GM12878 (cell line): Measurements from ENCODE around the gene FERMT3. TPM values are rescaled to one million over a fixed set of nuclear protein-coding genes. Genes with fewer than 3 reads are reported as not detected.

Experiments used
- ATAC-seq: fragments of 200-7000 bp; cut with Tn5 transposase; 3 replicates; pipeline ENCODE4 v1.9.1; 2020; ENCODE audit warnings: mild to moderate bottlenecking, moderate library complexity
- BruUV-seq: library from RNA; stranded (reverse); fragments of 400-500 nt; replicated peaks from 2 replicates; lab custom pipeline; 2021; lab: Mats Ljungman, UMichigan
- CTCF ChIA-PET: fragments of 300-600 bp; sonication (Branson Sonifier 250); formaldehyde crosslinking; extraction: SDS; loops from one replicate; lab custom pipeline; 2021; ENCODE audit warnings: inconsistent platforms; lab: Yijun Ruan, JAX
- POLR2A ChIA-PET: fragments of 350-600 bp; formaldehyde crosslinking; extraction: SDS; loops from one replicate; lab custom pipeline; 2021; ENCODE audit warnings: inconsistent platforms; lab: Charles Lee
- RAD21 ChIA-PET: fragments of 300-600 bp; sonication (Branson Sonifier 250); formaldehyde crosslinking; loops from one replicate; lab custom pipeline; 2023; ENCODE audit warnings: antibody characterized with exemption; ENCODE audit not compliant: unreplicated experiment; lab: Charles Lee
- SMC1A ChIA-PET: fragments of 300-600 bp; sonication (Branson Sonifier 250); formaldehyde crosslinking; loops from one replicate; lab custom pipeline; 2023; ENCODE audit not compliant: unreplicated experiment, uncharacterized antibody; lab: Charles Lee
- DNase-seq: peaks from one replicate; pipeline ENCODE4 v3.0.0-alpha.2; 2011; ENCODE audit warnings: low read depth, low spot score
- FAIRE-seq: peaks from 3 replicates; lab custom pipeline; 2011; peaks lifted over from hg19 to GRCh38; lab: Jason Lieb, UNC
- H2AFZ ChIP-seq: 2 replicates; pipeline ENCODE4 v1.6.0; 2011; ENCODE audit warnings: low read depth, low read length, control low read depth; ENCODE audit not compliant: control insufficient read depth
- H3K27ac ChIP-seq: 2 replicates; pipeline ENCODE4 v1.5.1; 2011; ENCODE audit warnings: control low read depth; ENCODE audit not compliant: control insufficient read depth, insufficient read depth
- H3K27me3 ChIP-seq, 2 experiments: replicated peaks in 1 of 2; 2 replicates each; pipeline versions ENCODE4 v1.6.0 to v1.6.1; 2011; ENCODE audit warnings: low read length in 1 of 2; ENCODE audit not compliant: control insufficient read depth in 2 of 2, insufficient read depth in 2 of 2
- H3K36me3 ChIP-seq, 2 experiments: 2 replicates each; pipeline ENCODE4 v1.5.1; 2011; ENCODE audit warnings: low read length in 1 of 2; ENCODE audit not compliant: control insufficient read depth in 2 of 2, insufficient read depth in 2 of 2
- H3K4me1 ChIP-seq: 2 replicates; pipeline ENCODE4 v1.6.1; 2011; ENCODE audit warnings: mild to moderate bottlenecking, low read length, moderate library complexity, mixed read lengths; ENCODE audit not compliant: control insufficient read depth, insufficient read depth
- H3K4me2 ChIP-seq: 2 replicates; pipeline ENCODE4 v1.6.0; 2011; ENCODE audit warnings: control low read depth; ENCODE audit not compliant: control insufficient read depth, insufficient read depth
- H3K4me3 ChIP-seq: fragments of 200-600 bp; sonication (generic); 2 replicates; pipeline ENCODE4 v1.5.1; 2016
- H3K79me2 ChIP-seq: 2 replicates; pipeline ENCODE4 v1.6.0; 2011; ENCODE audit warnings: low read length; ENCODE audit not compliant: control insufficient read depth, insufficient read depth
- H3K9ac ChIP-seq: 2 replicates; pipeline ENCODE4 v1.8.0; 2011; ENCODE audit warnings: low read length, control low read depth, mixed read lengths; ENCODE audit not compliant: control insufficient read depth, insufficient read depth
- H3K9me3 ChIP-seq: replicated peaks from 3 replicates; pipeline ENCODE4 v1.5.1; 2011; ENCODE audit warnings: mild to moderate bottlenecking, low read length; ENCODE audit not compliant: control insufficient read depth, insufficient read depth
- H4K20me1 ChIP-seq: 2 replicates; pipeline ENCODE4 v1.6.0; 2011; ENCODE audit not compliant: control insufficient read depth, insufficient read depth
- ESRRA ChIP-seq: IDR thresholded peaks from 2 replicates; pipeline ENCODE4 v1.6.1; 2012; ENCODE audit warnings: mild to moderate bottlenecking, low read length, improper control_type of control experiment
- MTA3 ChIP-seq: IDR thresholded peaks from 2 replicates; pipeline ENCODE4 v1.6.1; 2012; ENCODE audit warnings: low read length, inconsistent platforms, borderline replicate concordance
- NFYB ChIP-seq: IDR thresholded peaks from 2 replicates; pipeline ENCODE4 v1.6.1; 2011; ENCODE audit warnings: low read depth, mild to moderate bottlenecking, low read length, improper control_type of control experiment, moderate library complexity; ENCODE audit not compliant: insufficient read depth
- POLR2A ChIP-seq: IDR thresholded peaks from 2 replicates; pipeline ENCODE4 v1.6.1; 2011; ENCODE audit warnings: low read depth, mild to moderate bottlenecking, low read length
- POLR2AphosphoS5 ChIP-seq: IDR thresholded peaks from 2 replicates; pipeline ENCODE4 v1.6.1; 2011; ENCODE audit warnings: mild to moderate bottlenecking, low read length, inconsistent platforms
- ZNF217 ChIP-seq: fragments of 450-650 bp; IDR thresholded peaks from 2 replicates; pipeline ENCODE4 v1.6.1; 2017; ENCODE audit warnings: antibody characterized with exemption, mild to moderate bottlenecking
- WGBS: methylation state at CpG from one replicate; pipeline ENCODE4 v1.1.6; 2016; ENCODE audit warnings: low lambda C conversion rate; ENCODE audit not compliant: insufficient replicate concordance, insufficient coverage; ENCODE audit errors: missing lambda C conversion rate; 5-methylcytosine and 5-hydroxymethylcytosine counted together
- in situ Hi-C: fragments of 300-500 bp; cut with MboI; formaldehyde crosslinking; loops from 9 replicates; pipeline ENCODE4 v1.14.3; 2018; ENCODE audit warnings: mixed read lengths
- intact Hi-C: fragments of 100-400 bp; cut with micrococcal nuclease; formaldehyde crosslinking; loops from one replicate; pipeline ENCODE4 v1.14.2; 2022; ENCODE audit not compliant: unreplicated experiment
- polyA plus RNA-seq, 11 experiments: library from polyadenylated mRNA; depleted of rRNA in 4 of 11; unstranded in 6 of 11; stranded (reverse) in 5 of 11; fragments of >200 nt; fragmentation: Nextera tagmentation in 4 of 11; fragmentation: Illumina TruSeq in 1 of 11; extraction: Ambion mirVana in 4 of 11; extraction: Trizol in 1 of 11; gene quantifications; 1 replicate in 1 of 11; 2 replicates in 10 of 11; pipeline versions ENCODE4 v1.2.1 to v1.2.3, GENCODE V29; 2011 to 2016; ENCODE audit warnings: inconsistent platforms in 2 of 11, missing spikeins in 2 of 11, low read depth in 1 of 11
- total RNA-seq, 4 experiments: library from RNA; depleted of rRNA in 3 of 4; stranded (reverse); fragments of >200 nt in 3 of 4; fragmentation: Illumina TruSeq in 1 of 4; extraction: Trizol in 1 of 4; gene quantifications; 2 replicates each; pipeline versions ENCODE4 v1.2.1 to v1.2.3, GENCODE V29; 2013 to 2021
- TF ChIP-seq, protein P1 (sequence below): IDR thresholded peaks from 2 replicates; pipeline ENCODE4 v1.6.1; 2012; ENCODE audit warnings: improper control_type of control experiment, low read depth, low read length; ENCODE audit not compliant: insufficient replicate concordance

The FERMT3 gene
- total and polyA plus RNA-seq, 10 of the 15 experiments (the other 5 are each of a cell fraction or from before 2014, with no cell fraction given) = 2.0 to 211 (median 114) TPM

DNA sequence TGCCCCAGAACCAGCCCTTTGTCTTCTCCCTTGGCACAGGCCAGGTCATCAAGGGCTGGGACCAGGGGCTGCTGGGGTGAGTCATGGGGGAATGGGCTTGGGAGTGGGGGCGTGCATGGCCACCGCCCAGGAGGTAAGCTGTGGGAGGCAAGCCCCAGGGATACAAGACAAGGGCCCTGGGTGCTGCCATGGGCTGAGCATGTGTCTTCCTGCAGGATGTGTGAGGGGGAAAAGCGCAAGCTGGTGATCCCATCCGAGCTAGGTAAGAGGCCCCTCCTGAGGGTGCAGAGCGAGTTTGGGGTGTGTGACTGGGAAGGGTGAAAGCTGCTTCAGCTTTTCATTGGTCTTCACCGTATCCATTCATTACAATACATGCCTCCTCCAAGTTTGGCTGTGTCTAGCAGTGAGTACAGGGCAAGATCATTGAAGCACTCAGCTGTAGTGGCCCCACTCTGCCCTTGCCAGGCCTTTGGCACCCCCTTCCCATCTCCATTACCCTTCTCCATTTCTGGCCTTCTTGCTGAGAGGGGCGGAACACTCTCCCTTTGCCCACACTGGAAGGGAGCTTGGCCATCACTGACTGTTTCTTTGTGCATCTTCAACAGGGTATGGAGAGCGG, 36.8 kb downstream of the FERMT3 start (continued):
- TF ChIP-seq, protein P1, sequence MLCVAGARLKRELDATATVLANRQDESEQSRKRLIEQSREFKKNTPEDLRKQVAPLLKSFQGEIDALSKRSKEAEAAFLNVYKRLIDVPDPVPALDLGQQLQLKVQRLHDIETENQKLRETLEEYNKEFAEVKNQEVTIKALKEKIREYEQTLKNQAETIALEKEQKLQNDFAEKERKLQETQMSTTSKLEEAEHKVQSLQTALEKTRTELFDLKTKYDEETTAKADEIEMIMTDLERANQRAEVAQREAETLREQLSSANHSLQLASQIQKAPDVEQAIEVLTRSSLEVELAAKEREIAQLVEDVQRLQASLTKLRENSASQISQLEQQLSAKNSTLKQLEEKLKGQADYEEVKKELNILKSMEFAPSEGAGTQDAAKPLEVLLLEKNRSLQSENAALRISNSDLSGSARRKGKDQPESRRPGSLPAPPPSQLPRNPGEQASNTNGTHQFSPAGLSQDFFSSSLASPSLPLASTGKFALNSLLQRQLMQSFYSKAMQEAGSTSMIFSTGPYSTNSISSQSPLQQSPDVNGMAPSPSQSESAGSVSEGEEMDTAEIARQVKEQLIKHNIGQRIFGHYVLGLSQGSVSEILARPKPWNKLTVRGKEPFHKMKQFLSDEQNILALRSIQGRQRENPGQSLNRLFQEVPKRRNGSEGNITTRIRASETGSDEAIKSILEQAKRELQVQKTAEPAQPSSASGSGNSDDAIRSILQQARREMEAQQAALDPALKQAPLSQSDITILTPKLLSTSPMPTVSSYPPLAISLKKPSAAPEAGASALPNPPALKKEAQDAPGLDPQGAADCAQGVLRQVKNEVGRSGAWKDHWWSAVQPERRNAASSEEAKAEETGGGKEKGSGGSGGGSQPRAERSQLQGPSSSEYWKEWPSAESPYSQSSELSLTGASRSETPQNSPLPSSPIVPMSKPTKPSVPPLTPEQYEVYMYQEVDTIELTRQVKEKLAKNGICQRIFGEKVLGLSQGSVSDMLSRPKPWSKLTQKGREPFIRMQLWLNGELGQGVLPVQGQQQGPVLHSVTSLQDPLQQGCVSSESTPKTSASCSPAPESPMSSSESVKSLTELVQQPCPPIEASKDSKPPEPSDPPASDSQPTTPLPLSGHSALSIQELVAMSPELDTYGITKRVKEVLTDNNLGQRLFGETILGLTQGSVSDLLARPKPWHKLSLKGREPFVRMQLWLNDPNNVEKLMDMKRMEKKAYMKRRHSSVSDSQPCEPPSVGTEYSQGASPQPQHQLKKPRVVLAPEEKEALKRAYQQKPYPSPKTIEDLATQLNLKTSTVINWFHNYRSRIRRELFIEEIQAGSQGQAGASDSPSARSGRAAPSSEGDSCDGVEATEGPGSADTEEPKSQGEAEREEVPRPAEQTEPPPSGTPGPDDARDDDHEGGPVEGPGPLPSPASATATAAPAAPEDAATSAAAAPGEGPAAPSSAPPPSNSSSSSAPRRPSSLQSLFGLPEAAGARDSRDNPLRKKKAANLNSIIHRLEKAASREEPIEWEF = no peak
- TF ChIP-seq MTA3 (no peak), POLR2AphosphoS5 (peak; percentile 52; the same call in 1 of the 2 replicates), ZNF217 (no peak)

DNA sequence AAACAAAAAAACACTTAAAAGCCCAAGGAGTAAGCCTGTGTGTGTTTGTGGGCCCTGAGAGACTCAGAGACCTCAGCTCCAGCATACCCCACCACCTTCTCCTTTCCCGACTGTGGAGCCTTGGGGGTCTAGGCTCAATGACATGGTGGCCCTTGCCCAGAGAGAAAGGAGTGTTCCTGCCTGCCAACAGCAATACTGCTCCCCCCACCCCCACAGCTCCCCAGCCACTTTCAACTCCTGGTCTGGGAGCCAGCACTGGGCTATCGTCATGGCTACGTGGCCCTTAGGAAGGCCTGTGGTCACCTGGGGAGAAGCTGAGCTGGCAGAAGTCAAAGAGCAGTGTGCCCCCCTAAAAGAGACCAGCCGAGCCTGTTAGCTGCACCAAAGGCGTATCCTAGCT, 37.6 kb downstream of the FERMT3 start:
- H3K27ac ChIP-seq = no peak overlapping the region

More for the DNA sequence above, 37.6 kb downstream of the FERMT3 start:
- DNase-seq (no peak), ATAC-seq (no peak), FAIRE-seq (no peak)
- no peaks in the 10 kb centered on the region for H3K27me3 ChIP-seq
- 63% methylated on average over 5 of the region's 5 CpGs for whole genome bisulfite sequencing
- H3K4me1 ChIP-seq = peaks cover 25% of the 10 kb centered on the region
- TF ChIP-seq POLR2A (0 out of 2 replicates have a peak, but pooled peaks have one; percentile 35), ESRRA (no peak), NFYB (no peak)
- H4K20me1 ChIP-seq = no peaks in the 10 kb centered on the region
- CTCF ChIA-PET = interaction anchor here (1.0 to 6.2 kb wide), 7 partner anchors 7 to 111 kb away, joined by 3 to 66 read pairs (median 13); partner anchors contain the start of genes CATSPERZ, FERMT3, NUDT22 and PLCB3
- SMC1A ChIA-PET = interaction anchor here (0.8 to 5.0 kb wide), 2 partner anchors 16 to 38 kb away, joined by 3 to 40 read pairs; partner anchors contain the start of gene FERMT3
- H2AFZ ChIP-seq = no peak overlapping the region
- H3K4me3 ChIP-seq = no peak overlapping the region
- H3K4me2 ChIP-seq = 0 out of 2 replicates have a peak overlapping the region, but pooled peaks have one; percentile 10
- intact Hi-C loops = no loop called here
- no TSS peak for BruUV-seq
- H3K9me3 ChIP-seq = no peaks in the 10 kb centered on the region
- in situ Hi-C loops = loop anchor here (25.0 kb wide), 1 partner anchor 1618 kb away; the partner anchor contains the start of genes CFL1, EFEMP2 and MUS81
- POLR2A ChIA-PET = interaction anchor here (1.2 to 7.4 kb wide), 9 partner anchors 16 to 61 kb away, joined by 3 to 82 read pairs (median 5); partner anchors contain the start of genes BAD, DNAJC4, ESRRA and FERMT3
- peaks cover 0 to 10% of the 10 kb centered on the region in 2 experiments; a peak in 2 of 4 replicates for H3K36me3 ChIP-seq
- peaks cover 38% of the 10 kb centered on the region for H3K79me2 ChIP-seq
- H3K9ac ChIP-seq = no peak overlapping the region
- RAD21 ChIA-PET = interaction anchor here (1.0 to 8.6 kb wide), 4 partner anchors 8 to 38 kb away, joined by 3 to 104 read pairs (median 10); partner anchors contain the start of genes FERMT3, NUDT22 and TRPT1
